HEK293T (cell line): Measurements from ENCODE around the gene MAPK8IP3.

Source experiments
- BHLHE40 ChIP-seq: fragments of 450-650 bp; IDR thresholded peaks from 2 replicates; pipeline ENCODE4 v1.6.1; 2016; ENCODE audit warnings: mild to moderate bottlenecking, moderate library complexity, borderline replicate concordance
- FOXA1 ChIP-seq: fragments of 450-650 bp; IDR thresholded peaks from 2 replicates; pipeline ENCODE4 v1.6.1; 2016; ENCODE audit warnings: mild to moderate bottlenecking
- FOXM1 ChIP-seq: fragments of 450-650 bp; IDR thresholded peaks from 2 replicates; pipeline ENCODE4 v1.6.1; 2017; ENCODE audit warnings: mild to moderate bottlenecking, borderline replicate concordance
- L3MBTL2 ChIP-seq: fragments of 450-650 bp; conservative IDR thresholded peaks from 2 replicates; pipeline ENCODE4 v1.6.1; 2016; ENCODE audit warnings: mild to moderate bottlenecking
- SUZ12 ChIP-seq: fragments of 450-650 bp; IDR thresholded peaks from 2 replicates; pipeline ENCODE4 v1.6.1; 2016; ENCODE audit warnings: mild to moderate bottlenecking
- TF ChIP-seq, protein P1 (sequence below): fragments of 450-650 bp; IDR thresholded peaks from 2 replicates; pipeline ENCODE4 v1.6.1; 2016

DNA sequence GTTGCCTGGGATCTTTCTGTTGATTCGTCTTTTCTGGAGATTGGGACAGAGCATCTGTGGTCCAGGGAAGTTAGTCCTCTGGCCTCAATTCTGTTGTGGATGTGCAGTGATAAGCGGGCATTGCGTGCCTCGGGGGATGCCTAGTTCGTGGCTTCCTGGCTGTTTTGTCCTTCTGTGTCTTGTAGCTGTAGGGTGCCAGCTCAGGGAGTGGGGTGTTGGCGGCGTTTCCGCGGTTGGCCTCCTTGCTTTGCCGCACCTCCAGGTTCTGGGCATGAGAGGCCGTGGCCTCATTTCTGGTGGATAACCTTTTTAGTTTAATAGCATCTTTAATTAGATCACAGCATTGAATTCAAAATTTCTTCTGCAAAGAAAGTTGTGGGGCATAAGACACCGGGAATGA lies 29.3 kb upstream of the MAPK8IP3 start:
- TF ChIP-seq FOXA1 (no peak), L3MBTL2 (no peak), SUZ12 (no peak), FOXM1 (no peak), BHLHE40 (no peak)
- TF ChIP-seq, protein P1, sequence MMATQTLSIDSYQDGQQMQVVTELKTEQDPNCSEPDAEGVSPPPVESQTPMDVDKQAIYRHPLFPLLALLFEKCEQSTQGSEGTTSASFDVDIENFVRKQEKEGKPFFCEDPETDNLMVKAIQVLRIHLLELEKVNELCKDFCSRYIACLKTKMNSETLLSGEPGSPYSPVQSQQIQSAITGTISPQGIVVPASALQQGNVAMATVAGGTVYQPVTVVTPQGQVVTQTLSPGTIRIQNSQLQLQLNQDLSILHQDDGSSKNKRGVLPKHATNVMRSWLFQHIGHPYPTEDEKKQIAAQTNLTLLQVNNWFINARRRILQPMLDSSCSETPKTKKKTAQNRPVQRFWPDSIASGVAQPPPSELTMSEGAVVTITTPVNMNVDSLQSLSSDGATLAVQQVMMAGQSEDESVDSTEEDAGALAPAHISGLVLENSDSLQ: no peak
